Measurements from ENCODE around the gene MARCHF10.

Gene MARCHF10

DNA sequence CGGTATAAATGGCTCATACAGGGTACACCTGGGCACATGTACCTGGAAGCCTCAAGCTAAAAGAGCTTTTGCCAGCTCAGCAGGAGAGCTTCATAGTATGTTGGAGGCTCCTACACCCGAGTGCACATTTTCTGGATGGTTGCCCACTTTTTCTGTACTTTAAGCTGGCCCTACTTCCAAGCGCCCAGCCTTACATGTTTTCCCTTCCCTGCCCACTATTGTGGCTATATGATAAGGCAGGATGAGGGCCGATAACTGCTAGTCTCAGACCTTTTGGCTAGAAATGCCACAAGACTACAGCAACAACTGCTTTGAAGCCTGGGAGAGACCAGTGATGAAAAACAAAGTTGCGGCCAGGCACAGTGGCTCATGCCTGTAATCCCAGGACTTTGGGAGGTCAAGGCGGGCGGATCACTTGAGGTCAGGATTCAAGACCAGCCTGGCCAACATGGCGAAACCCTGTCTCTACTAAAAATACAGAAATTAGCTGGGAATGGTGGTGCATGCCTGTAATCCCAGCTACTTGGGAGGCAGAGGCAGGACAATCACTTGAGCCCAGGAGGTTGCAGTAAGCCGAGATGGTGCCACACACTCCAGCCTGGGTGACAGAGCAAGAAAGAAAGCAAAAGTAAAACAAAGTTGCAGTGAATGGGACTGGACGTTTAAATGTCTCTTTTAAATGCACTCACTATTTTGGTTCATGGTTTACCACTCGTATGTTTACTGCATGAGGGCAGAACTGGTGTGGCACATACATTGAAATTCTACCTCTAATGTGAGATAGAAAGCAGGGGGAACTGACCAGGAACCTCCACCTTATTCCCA, 14.2 kb upstream of the MARCHF10 start:
- peak; percentile 84 for DNase-seq (ENCODE audit: low read depth)

DNA sequence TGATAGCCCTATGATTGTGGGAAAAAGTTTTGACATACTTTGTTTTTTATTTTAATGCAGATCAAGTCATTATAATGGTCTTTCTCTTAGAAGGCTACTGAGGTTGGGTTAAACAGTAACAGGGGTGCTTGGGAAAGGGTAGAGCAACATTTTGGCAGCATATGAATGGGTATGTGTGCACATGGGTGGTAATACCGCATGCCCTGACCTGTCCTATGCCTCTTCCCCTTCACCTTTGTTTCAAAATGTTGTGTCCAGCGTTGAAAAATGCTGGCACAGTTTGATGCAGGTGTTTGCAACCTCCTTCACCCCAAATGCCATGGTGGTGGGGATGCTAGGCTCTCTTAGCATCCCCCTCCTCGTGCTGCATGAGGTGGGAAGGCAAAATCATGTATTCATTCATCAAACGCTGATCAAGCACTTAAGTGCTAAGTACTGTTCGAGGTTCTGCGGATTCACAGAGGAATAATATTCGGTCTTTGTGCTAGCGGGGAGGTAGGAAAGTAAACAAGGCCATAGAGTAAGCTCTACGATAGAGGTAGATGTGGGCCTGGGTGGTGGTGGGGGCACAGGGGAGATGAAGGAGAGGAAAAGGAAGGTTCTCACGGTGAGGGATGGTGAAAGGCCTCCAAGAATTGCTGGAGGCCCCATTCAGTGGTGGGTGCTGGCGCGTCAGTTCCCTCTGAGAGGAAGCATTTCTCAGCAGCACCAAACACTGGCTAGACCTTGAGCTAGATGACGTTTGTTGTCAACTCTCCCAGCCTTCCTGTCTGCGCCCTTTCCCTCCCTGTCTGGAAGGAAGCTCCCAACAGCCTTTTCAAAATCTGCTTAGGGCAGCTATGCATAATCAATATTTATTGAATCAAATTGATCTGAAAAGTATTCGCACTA, 13.3 kb upstream of the MARCHF10 start:
- peak; percentile 27 for DNase-seq (ENCODE audit: low read depth)

- DNase-seq (ENCODE audit: low read depth) = peak; percentile 99
These were observed 11.6 kb upstream of the MARCHF10 start for GRCh38 chr17:62819511-62820221.

DNA sequence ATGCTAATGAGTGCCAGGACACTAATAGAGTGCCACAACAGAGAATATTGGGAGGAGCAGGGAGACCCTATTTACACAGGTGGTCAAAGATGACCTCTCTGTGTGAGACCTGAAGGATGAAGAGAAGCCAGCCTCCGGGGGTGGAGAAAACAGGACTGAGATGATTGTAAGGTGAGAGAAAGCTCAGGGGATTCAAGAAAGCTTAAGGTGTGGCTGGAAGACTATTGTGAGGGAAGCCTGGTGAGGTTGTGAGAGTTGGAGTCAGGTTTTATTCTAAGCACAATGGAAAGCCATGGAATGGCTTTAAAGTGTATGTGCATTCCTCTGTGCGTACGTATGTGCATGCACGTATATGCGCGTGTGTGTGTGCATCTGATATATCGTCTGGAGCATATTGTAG, 10.4 kb upstream of the MARCHF10 start:
- DNase-seq (ENCODE audit: low read depth) = no peak

- peak; percentile 74 for DNase-seq (ENCODE audit: low read depth)
These were observed 8.2 kb upstream of the MARCHF10 start for GRCh38 chr17:62816282-62816839.

DNA sequence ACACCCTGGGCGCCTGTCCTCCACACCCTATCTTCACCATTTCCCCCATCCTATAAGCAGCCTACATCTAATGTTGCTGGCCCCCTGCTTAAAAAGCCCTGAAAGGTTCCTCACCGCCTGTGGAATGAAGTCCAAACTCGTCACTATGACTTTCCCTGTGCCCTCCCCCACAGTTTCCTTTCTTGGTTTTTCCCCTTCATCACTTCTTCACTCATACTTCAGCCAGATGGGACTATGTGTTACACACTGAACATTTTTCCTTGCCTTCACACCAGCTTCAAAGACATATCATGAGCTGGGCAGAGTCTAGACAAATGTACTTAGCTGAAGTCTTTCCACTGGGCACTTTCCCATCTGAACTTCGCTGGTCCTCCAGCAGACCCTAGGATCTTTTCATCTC, 1.5 kb upstream of the MARCHF10 start:
- no peak for DNase-seq (ENCODE audit: low read depth)

- no peak for DNase-seq (ENCODE audit: low read depth)
These were observed 459 bp upstream of the MARCHF10 start for GRCh38 chr17:62808576-62808970.

DNA sequence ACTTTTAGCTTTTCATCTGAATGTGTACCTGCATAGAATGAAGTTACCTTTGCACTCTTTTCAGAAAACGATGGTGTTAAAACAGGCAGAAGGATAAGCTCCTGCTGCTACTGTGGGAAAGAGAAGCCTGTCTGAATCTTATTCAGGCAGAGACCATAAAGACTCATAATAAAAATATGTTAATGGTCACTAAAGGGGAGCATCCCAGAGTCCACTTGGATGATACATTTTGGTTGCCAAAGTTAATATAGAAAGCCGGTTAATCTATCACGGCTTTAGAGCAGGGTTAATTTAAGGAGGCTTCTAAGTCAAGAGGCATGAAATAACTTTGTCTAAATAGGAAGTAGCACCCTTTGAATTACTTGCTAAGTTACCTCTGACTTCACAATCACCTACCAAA, 2.9 kb downstream of the MARCHF10 start:
- DNase-seq (ENCODE audit: low read depth) = peak; percentile 33

DNA sequence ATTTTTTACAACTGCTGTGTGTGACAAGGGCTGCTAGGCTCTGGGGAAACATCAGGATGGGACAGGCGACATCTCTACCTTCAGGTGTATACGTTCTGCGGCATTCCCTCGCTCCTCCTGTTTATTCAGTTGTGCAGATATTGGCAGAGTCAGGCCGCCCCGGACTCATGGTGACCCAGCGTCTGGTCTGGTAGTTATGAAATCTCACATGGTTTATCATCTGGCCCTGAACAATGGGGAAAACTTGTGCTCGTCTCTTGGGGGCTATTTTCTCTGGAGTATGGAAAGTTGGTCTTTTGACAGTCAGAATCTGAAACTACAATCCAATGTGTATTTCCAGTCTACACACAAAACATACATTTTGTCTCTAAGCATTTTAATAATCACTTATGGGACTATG, 3.3 kb downstream of the MARCHF10 start:
- DNase-seq (ENCODE audit: low read depth) = peak; percentile 73

- DNase-seq (ENCODE audit: low read depth) = no peak
These were observed 4.1 kb downstream of the MARCHF10 start for GRCh38 chr17:62804025-62804424.

GRCh38 chr17:62802561-62803205, 5.4 kb downstream of the MARCHF10 start:
- no peak for DNase-seq (ENCODE audit: low read depth)

DNA sequence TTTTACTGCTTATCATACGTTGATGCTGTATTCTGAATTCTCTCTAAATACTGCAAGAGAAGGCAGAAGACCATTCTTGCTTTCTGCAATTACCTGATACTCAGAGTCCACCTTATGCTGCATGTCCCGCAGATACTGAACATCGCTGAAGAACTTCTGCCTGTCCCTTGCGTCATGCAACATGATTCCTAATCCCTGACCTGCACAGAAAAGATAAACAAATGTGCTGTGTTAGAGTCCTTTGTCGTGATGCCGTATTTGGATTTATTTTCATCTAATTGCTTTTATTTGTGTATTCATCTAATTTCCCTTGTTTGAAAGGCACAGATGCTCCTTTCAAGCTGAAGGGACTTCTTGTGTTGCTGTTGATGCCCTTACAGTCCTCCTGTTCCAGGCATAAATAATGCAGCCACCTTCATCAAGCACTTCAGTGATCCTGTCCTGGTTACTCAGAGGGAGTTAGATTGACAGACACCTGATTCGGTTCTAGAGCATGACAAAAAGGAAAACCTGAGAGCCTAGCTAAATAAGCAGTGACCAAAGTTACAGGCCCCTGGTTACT, 6.5 kb downstream of the MARCHF10 start:
- no peak for DNase-seq (ENCODE audit: low read depth)

GRCh38 chr17:62800585-62800984, 7.5 kb downstream of the MARCHF10 start:
- no peak for DNase-seq (ENCODE audit: low read depth)

GRCh38 chr17:62797959-62798358, 10.2 kb downstream of the MARCHF10 start:
- DNase-seq (ENCODE audit: low read depth) = peak; percentile 20

- no peak for DNase-seq (ENCODE audit: low read depth)
These were observed 11.8 kb downstream of the MARCHF10 start for GRCh38 chr17:62796291-62796690.

DNA sequence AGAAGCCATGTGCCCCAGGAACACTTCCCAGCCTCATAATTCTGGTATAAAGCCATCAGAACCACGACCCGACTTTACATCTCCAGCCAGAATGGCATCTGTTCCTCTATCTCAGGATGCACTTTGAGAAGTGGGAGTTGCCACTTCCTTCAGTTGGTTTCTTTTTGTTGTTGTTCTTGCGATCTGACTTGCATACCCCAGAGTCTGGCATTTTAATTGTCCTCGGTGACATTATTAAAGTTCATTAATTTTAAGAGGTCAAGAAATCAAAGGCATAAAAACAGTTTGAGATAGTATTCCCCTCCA, 13.5 kb downstream of the MARCHF10 start:
- DNase-seq (ENCODE audit: low read depth) = no peak

DNA sequence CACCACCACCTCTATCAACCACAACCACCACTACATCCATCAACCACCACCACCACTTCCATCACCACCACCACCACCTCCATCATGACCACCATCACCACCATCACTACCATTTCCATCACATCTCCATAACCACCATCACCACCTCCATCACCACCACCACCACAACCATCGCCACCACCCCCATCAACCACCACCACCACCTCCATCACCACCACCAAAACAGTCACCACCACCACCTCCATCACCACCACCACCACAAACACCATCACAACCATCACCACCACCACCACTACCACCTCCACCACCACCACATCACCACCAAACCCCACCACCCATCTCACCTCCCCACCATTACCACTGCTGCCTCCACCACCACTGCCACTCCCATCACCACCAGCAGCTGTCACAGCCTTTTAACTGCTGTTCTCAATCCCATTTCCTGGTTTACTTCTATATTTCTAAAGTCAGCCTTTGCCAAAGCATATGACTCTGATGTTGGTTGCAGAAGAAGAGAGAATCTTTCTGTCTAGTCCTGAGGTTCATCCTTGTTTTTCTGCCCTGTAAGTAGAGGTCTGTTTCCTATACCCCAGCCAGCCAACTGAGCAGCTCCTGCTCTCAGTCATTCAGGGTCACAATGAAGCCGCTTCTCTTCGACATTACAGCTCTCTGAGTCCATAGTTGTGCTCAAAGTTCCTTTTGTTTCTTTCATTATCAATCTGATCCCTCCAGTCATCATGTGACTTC, 14.0 kb downstream of the MARCHF10 start:
- no peak for DNase-seq (ENCODE audit: low read depth)

DNA sequence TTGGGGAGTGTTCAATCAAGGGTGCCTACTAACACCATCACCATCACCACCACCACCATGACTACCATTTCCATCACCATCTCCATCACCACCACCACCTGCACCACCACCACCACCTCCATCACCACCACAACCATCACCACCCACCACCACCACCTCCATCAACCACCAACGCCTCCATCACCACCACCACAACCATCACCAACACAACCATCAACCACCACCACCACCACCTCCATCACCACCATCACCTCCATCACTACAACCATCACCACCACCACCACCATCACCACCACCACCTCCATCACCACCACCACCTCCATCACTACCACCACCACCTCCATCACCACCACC, 15.7 kb downstream of the MARCHF10 start:
- no peak for DNase-seq (ENCODE audit: low read depth)

GRCh38 chr17:62791767-62792446, 16.2 kb downstream of the MARCHF10 start:
- DNase-seq (ENCODE audit: low read depth) = peak; percentile 85

DNA sequence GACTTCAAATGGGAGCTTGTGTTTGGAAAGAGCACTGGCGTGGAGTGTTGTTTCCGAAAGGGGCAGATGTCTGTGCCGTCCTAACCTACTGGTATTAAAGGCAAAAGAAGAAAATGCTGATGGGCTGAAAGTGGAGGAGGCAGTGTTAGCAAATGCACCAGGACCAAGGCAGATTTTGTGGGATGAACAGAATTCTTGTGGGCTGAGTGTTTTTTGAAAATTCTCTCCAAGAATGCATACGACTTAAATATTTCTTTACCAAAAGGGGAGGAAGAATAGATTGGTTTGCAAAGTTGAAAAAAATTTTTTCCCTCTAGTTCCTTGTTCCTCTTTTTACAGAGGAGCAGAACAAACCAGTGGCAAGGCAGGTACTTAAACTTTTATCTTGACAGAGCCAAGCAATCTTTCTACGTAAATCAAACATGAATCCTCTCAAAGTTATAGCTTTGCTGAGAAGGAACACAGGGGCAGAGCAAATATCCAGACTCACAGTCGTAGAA, 16.8 kb downstream of the MARCHF10 start:
- peak; percentile 94 for DNase-seq (ENCODE audit: low read depth)

Measured in amniotic epithelial cell (primary cell).